ENCODE data around the gene TFF3. TPM values are rescaled to one million over a fixed set of nuclear protein-coding genes. Genes with fewer than 3 reads are reported as not detected.

Gene TFF3
- total RNA-seq, 1 donor from 2014 or later = not detected

- intact Hi-C loops (cut with micrococcal nuclease) = no loop called here
- Mint-ChIP-seq H3K9me3 (no peaks in the 10 kb centered on the region), H3K27ac (no peak overlapping the region), H3K36me3 (ENCODE audit: low read depth) (peaks cover 3% of the 10 kb centered on the region), H3K27me3 (ENCODE audit: insufficient read depth) (no peaks in the 10 kb centered on the region), H3K4me3 (no peak overlapping the region), H3K4me1 (ENCODE audit: low read depth) (peaks cover 17% of the 10 kb centered on the region)
- no peak for DNase-seq (ENCODE audit: low spot score)
Observed at GRCh38 chr21:42271065-42271464, 44.1 kb downstream of the TFF3 start.

GRCh38 chr21:42269386-42269785 lies 45.8 kb downstream of the TFF3 start:
- intact Hi-C loops (cut with micrococcal nuclease) = no loop called here
- H3K27ac Mint-ChIP-seq = no peak overlapping the region

GRCh38 chr21:42266971-42267556 lies 48.1 kb downstream of the TFF3 start:
- Mint-ChIP-seq H3K9me3 (no peaks in the 10 kb centered on the region), H3K27ac (peak overlapping the region; percentile 22), H3K36me3 (ENCODE audit: low read depth) (peaks cover 1% of the 10 kb centered on the region), H3K4me1 (ENCODE audit: low read depth) (peaks cover 17% of the 10 kb centered on the region), H3K4me3 (no peak overlapping the region), H3K27me3 (ENCODE audit: insufficient read depth) (no peaks in the 10 kb centered on the region)
- no peak for DNase-seq (ENCODE audit: low spot score)
- intact Hi-C loops (cut with micrococcal nuclease) = no loop called here

More at GRCh38 chr21:42269386-42269785, 45.8 kb downstream of the TFF3 start:
- H3K27me3 Mint-ChIP-seq (ENCODE audit: insufficient read depth) = no peaks in the 10 kb centered on the region
- H3K36me3 Mint-ChIP-seq (ENCODE audit: low read depth) = peaks cover 1% of the 10 kb centered on the region
- no peaks in the 10 kb centered on the region for H3K9me3 Mint-ChIP-seq
- H3K4me3 Mint-ChIP-seq = no peak overlapping the region
- H3K4me1 Mint-ChIP-seq (ENCODE audit: low read depth) = peaks cover 17% of the 10 kb centered on the region
- DNase-seq (ENCODE audit: low spot score) = no peak

DNA sequence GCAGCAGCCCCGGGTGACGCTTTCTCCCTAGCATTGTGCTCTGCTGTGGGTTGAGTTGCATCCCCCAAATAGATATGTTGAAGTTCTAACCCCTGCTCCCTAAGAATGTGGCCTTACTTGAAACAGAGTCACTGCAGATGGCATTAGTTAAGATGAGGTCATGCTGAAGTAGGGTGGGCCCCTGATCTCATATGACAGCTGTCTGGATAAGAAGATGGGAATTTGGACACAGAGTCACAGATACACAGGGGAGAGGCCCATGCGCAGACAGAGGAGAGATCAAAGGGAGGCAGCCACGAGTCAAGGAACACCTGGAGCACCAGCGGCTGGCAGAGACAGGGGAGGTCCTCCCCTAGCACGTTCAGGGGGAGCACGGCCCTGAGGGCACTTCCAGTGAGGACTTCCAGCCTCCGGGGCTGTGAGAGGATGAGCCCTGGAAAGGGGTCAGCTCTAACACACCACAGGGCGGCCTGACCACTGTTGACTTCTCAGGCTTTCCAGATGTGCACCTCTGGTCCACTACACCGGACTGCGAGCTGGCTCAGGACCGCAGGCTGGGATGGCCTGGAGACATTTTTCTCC lies 49.9 kb downstream of the TFF3 start:
- DNase-seq (ENCODE audit: low spot score) = no peak
- H3K27me3 Mint-ChIP-seq (ENCODE audit: insufficient read depth) = no peaks in the 10 kb centered on the region
- no peaks in the 10 kb centered on the region for H3K9me3 Mint-ChIP-seq
- H3K36me3 Mint-ChIP-seq (ENCODE audit: low read depth) = no peaks in the 10 kb centered on the region
- H3K27ac Mint-ChIP-seq = no peak overlapping the region
- H3K4me3 Mint-ChIP-seq = no peak overlapping the region
- H3K4me1 Mint-ChIP-seq (ENCODE audit: low read depth) = peaks cover 17% of the 10 kb centered on the region
- intact Hi-C loops (cut with micrococcal nuclease) = no loop called here

- no peaks in the 10 kb centered on the region for H3K36me3 Mint-ChIP-seq (ENCODE audit: low read depth)
- no peak for DNase-seq (ENCODE audit: low spot score)
- H3K9me3 Mint-ChIP-seq = no peaks in the 10 kb centered on the region
- H3K4me3 Mint-ChIP-seq = no peak overlapping the region
- H3K4me1 Mint-ChIP-seq (ENCODE audit: low read depth) = peaks cover 17% of the 10 kb centered on the region
- intact Hi-C loops (cut with micrococcal nuclease) = no loop called here
- H3K27me3 Mint-ChIP-seq (ENCODE audit: insufficient read depth) = no peaks in the 10 kb centered on the region
- no peak overlapping the region for H3K27ac Mint-ChIP-seq
Observed at GRCh38 chr21:42264245-42265195, 50.7 kb downstream of the TFF3 start.

- intact Hi-C loops (cut with micrococcal nuclease) = no loop called here
- H3K36me3 Mint-ChIP-seq (ENCODE audit: low read depth) = no peaks in the 10 kb centered on the region
- H3K27ac Mint-ChIP-seq = no peak overlapping the region
Observed at GRCh38 chr21:42263591-42264131, 51.5 kb downstream of the TFF3 start.

DNA sequence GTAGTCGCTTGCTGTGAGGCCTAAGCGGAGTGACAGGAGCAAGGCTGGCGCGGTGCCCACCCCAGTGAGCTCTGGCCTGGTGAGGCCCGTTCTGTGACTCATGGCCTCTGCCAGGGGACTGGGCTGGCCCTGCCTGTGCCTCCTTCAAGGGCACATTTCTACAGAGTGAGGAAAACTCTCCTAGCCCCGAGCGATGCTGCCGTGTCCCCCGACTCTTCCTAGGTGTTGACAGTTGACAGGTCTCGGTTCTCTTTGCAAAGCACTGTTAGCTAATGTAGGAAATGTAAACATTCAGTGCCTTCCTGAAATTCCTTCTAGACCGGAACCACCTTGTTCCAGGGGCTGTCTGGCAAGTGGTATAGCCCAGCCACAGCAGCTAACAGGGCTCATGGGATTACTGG lies 52.4 kb downstream of the TFF3 start:
- DNase-seq (ENCODE audit: low spot score) = no peak
- Mint-ChIP-seq H3K4me3 (no peak overlapping the region), H3K27ac (no peak overlapping the region), H3K27me3 (ENCODE audit: insufficient read depth) (peaks cover 3% of the 10 kb centered on the region), H3K36me3 (ENCODE audit: low read depth) (no peaks in the 10 kb centered on the region), H3K4me1 (ENCODE audit: low read depth) (peaks cover 17% of the 10 kb centered on the region), H3K9me3 (no peaks in the 10 kb centered on the region)
- intact Hi-C loops (cut with micrococcal nuclease) = no loop called here

More at GRCh38 chr21:42263591-42264131, 51.5 kb downstream of the TFF3 start:
- H3K9me3 Mint-ChIP-seq = no peaks in the 10 kb centered on the region
- H3K4me1 Mint-ChIP-seq (ENCODE audit: low read depth) = peaks cover 17% of the 10 kb centered on the region
- no peaks in the 10 kb centered on the region for H3K27me3 Mint-ChIP-seq (ENCODE audit: insufficient read depth)
- no peak overlapping the region for H3K4me3 Mint-ChIP-seq
- no peak for DNase-seq (ENCODE audit: low spot score)

GRCh38 chr21:42261829-42262200 lies 53.4 kb downstream of the TFF3 start:
- H3K4me1 Mint-ChIP-seq (ENCODE audit: low read depth) = peaks cover 9% of the 10 kb centered on the region
- H3K36me3 Mint-ChIP-seq (ENCODE audit: low read depth) = no peaks in the 10 kb centered on the region
- H3K27me3 Mint-ChIP-seq (ENCODE audit: insufficient read depth) = peaks cover 3% of the 10 kb centered on the region
- intact Hi-C loops (cut with micrococcal nuclease) = no loop called here
- no peak for DNase-seq (ENCODE audit: low spot score)
- no peak overlapping the region for H3K4me3 Mint-ChIP-seq
- no peaks in the 10 kb centered on the region for H3K9me3 Mint-ChIP-seq
- H3K27ac Mint-ChIP-seq = no peak overlapping the region

Other genes starting within 250 kb of the TFF3 start
- not detected in 2 replicates for gene UMODL1, start 244.1 kb downstream of the TFF3 start, total RNA-seq
- gene ABCG1, start 96.3 kb downstream of the TFF3 start, total RNA-seq = 9.3 and 10.2 TPM in 2 replicates
- gene TFF2, start 35.6 kb upstream of the TFF3 start, total RNA-seq = not detected in 2 replicates
- not detected in 2 replicates for gene TFF1, start 51.1 kb upstream of the TFF3 start, total RNA-seq
- 33.7 and 41.3 TPM in 2 replicates for gene TMPRSS3, start 80.6 kb upstream of the TFF3 start, total RNA-seq
- gene UBASH3A, start 88.5 kb upstream of the TFF3 start, total RNA-seq = 69.1 and 70.8 TPM in 2 replicates
- not detected in 2 replicates for gene RSPH1, start 180.8 kb upstream of the TFF3 start, total RNA-seq
- gene SLC37A1, start 198.4 kb upstream of the TFF3 start, total RNA-seq = 21.9 and 25.0 TPM in 2 replicates

Data from activated T-helper 1 cell treated with anti-CD3 and anti-CD28 coated beads, Interleukin-12 subunit alpha, Interleukin-12 subunit beta, Interleukin-2, Interleukin-4 antibody, amounts not matched to agents 30 ng/mL and 10 ng/mL and 1 ng/mL, durations not matched to agents 14 hours and 24 hours and 36 hours (primary cell).